Calu3 (cell line): ENCODE measurements around the gene SCARF2. TPM values are rescaled to one million over a fixed set of nuclear protein-coding genes. Genes with fewer than 3 reads are reported as not detected.
"Not testable (repeated sequence)": the region's sequence is repeated elsewhere in the genome, so short reads cannot be mapped to it uniquely, and the experiment has no call there.

Experiments
- BruUV-seq: library from RNA; stranded (reverse); fragments of 400-500 nt; replicated peaks from 2 replicates; lab custom pipeline; 2021; lab: Mats Ljungman, UMichigan
- CTCF ChIA-PET: fragments of 300-600 bp; sonication (Branson Sonifier 250); formaldehyde crosslinking; loops from one replicate; lab custom pipeline; 2022; ENCODE audit warnings: antibody characterized with exemption; lab: Charles Lee
- DNase-seq: peaks from one replicate; pipeline ENCODE4 v3.0.0; 2022
- H3K27ac Mint-ChIP-seq: one replicate; pipeline ENCODE4 v1.8.0; 2022; ENCODE audit warnings: mixed read lengths; ENCODE audit not compliant: unreplicated experiment
- H3K27me3 Mint-ChIP-seq: one replicate; pipeline ENCODE4 v1.8.0; 2022; ENCODE audit warnings: mixed read lengths; ENCODE audit not compliant: unreplicated experiment
- H3K36me3 Mint-ChIP-seq: one replicate; pipeline ENCODE4 v1.8.0; 2022; ENCODE audit warnings: mild to moderate bottlenecking, moderate library complexity, mixed read lengths; ENCODE audit not compliant: insufficient read depth, unreplicated experiment
- H3K4me1 Mint-ChIP-seq: one replicate; pipeline ENCODE4 v1.8.0; 2022; ENCODE audit warnings: mild to moderate bottlenecking, low read depth, mixed read lengths; ENCODE audit not compliant: unreplicated experiment
- H3K4me3 Mint-ChIP-seq: one replicate; pipeline ENCODE4 v1.8.0; 2022; ENCODE audit warnings: mild to moderate bottlenecking, low read depth, moderate library complexity, mixed read lengths; ENCODE audit not compliant: unreplicated experiment
- H3K9me3 Mint-ChIP-seq: one replicate; pipeline ENCODE4 v1.8.0; 2022; ENCODE audit warnings: low read depth, mixed read lengths; ENCODE audit not compliant: unreplicated experiment
- intact Hi-C: fragments of 100-400 bp; cut with micrococcal nuclease; formaldehyde crosslinking; loops from one replicate; pipeline ENCODE4 v1.10.0; 2022; ENCODE audit not compliant: unreplicated experiment
- total RNA-seq: library from RNA; stranded (reverse); gene quantifications from 2 replicates; pipeline ENCODE4 v1.2.3, GENCODE V29; 2022
- TF ChIP-seq, protein P1 (sequence below): fragments of 200-600 bp; IDR thresholded peaks from one replicate; pipeline ENCODE4 v1.8.0; 2022; ENCODE audit warnings: antibody characterized with exemption; ENCODE audit not compliant: unreplicated experiment

The SCARF2 gene
- total RNA-seq, 1 experiment from 2014 or later: 0.68 TPM

DNA sequence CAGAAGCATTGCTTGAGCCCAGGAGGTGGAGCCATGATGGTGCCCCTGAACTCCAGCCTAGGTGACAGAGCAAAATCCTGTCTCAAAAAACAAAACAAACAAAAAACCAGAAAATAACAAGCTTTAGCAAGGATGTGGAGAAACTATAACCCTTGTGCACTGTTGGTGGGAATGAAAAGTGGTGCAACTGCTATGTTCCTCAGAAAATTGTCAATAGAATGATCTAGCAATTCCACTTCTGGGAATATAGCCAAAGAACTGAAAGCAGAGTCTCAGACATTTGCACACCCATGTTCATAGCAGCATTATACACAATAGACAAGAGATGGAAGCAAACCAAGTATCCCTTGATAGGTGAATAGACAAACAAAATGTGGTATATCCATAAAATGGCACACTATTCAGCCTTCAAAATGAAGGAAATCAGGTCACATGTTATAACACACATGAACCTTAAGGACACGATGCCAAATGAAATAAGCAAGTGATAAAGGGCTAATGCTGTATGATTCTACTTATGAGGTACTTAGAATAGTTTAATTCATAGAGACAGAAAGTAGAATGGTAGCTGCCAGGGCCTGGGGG, 42.1 kb upstream of the SCARF2 start:
- intact Hi-C loops: no loop called here
- Mint-ChIP-seq H3K4me3 (no peak overlapping the region), H3K27ac (no peak overlapping the region), H3K27me3 (no peaks in the 10 kb centered on the region), H3K9me3 (peaks cover 4% of the 10 kb centered on the region), H3K4me1 (no peaks in the 10 kb centered on the region), H3K36me3 (no peaks in the 10 kb centered on the region)
- no peak for DNase-seq
- TF ChIP-seq, protein P1, sequence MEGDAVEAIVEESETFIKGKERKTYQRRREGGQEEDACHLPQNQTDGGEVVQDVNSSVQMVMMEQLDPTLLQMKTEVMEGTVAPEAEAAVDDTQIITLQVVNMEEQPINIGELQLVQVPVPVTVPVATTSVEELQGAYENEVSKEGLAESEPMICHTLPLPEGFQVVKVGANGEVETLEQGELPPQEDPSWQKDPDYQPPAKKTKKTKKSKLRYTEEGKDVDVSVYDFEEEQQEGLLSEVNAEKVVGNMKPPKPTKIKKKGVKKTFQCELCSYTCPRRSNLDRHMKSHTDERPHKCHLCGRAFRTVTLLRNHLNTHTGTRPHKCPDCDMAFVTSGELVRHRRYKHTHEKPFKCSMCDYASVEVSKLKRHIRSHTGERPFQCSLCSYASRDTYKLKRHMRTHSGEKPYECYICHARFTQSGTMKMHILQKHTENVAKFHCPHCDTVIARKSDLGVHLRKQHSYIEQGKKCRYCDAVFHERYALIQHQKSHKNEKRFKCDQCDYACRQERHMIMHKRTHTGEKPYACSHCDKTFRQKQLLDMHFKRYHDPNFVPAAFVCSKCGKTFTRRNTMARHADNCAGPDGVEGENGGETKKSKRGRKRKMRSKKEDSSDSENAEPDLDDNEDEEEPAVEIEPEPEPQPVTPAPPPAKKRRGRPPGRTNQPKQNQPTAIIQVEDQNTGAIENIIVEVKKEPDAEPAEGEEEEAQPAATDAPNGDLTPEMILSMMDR: no peak
- CTCF ChIA-PET: no interaction called here
- BruUV-seq: no TSS peak

DNA sequence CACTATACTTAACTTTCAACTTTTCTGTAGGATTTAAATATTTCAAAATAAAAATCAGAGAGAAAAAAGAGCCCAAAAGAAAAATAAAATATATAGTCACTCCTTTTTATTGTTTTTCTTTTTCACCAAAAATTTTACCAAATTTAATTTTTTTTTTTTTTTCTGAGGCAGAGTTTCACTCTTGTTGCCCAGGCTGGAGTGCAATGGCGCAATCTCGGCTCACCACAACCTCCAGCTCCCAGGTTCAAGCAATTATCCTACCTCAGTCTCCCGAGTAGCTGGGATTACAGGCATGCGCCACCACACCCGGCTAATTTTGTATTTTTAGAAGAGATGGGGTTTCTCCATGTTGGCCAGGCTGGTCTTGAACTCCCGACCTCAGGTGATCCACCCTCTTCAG, 40.4 kb upstream of the SCARF2 start:
- H3K36me3 Mint-ChIP-seq, H3K27me3 Mint-ChIP-seq, H3K4me1 Mint-ChIP-seq, H3K27ac Mint-ChIP-seq, H3K4me3 Mint-ChIP-seq, H3K9me3 Mint-ChIP-seq, DNase-seq, BruUV-seq, intact Hi-C loops: not testable (repeated sequence)
- CTCF ChIA-PET: interaction anchor here (0.7 kb wide), 1 partner anchor 9 kb away, joined by 3 read pairs; no protein-coding TSS in a partner anchor

DNA sequence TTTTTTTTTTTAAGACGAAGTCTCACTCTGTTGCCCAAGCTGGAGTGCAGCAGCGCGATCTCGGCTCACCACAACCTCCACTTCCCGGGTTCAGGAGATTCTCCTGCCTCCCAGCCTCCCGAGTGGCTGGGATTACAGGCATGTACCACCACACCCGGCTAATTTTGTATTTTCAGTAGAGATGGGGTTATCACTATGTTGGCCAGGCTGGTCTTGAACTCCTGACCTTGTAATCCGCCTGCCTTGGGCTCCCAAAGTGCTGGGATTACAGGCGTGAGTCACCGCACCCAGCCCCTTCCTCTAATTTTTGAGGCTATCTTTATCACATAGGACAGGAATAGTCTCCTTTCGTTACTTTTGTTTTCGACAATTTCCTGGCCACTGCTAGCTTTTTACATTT, 37.9 kb upstream of the SCARF2 start:
- H3K27me3 Mint-ChIP-seq, H3K36me3 Mint-ChIP-seq, intact Hi-C loops, BruUV-seq, H3K9me3 Mint-ChIP-seq, H3K27ac Mint-ChIP-seq, CTCF ChIA-PET, H3K4me1 Mint-ChIP-seq, DNase-seq, H3K4me3 Mint-ChIP-seq: not testable (repeated sequence)

DNA sequence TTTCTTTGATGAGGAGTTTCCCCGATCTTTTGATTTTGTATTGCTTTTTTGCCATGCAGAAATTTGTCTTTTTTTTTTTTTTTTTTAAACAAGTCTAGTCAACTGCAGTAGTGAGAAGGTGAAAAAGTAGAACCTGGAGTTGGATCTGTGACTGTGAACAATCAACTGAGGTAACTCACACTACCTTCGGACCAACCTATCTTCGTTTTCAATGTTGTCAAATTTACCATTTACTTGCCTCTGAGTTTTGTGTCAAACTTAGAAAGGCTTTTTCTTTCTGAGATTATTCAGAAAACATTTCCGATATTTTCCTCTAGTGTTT, 37.5 kb upstream of the SCARF2 start:
- no peaks in the 10 kb centered on the region for H3K27me3 Mint-ChIP-seq
- H3K27ac Mint-ChIP-seq: no peak overlapping the region
- H3K4me3 Mint-ChIP-seq: no peak overlapping the region
- no peaks in the 10 kb centered on the region for H3K4me1 Mint-ChIP-seq
- intact Hi-C loops: no loop called here
- no peaks in the 10 kb centered on the region for H3K36me3 Mint-ChIP-seq
- CTCF ChIA-PET: interaction anchor here (0.7 kb wide), 1 partner anchor 57 kb away, joined by 3 read pairs; no protein-coding TSS in a partner anchor
- no TSS peak for BruUV-seq
- TF ChIP-seq, protein P1: no peak
- DNase-seq: no peak
- peaks cover 4% of the 10 kb centered on the region for H3K9me3 Mint-ChIP-seq

DNA sequence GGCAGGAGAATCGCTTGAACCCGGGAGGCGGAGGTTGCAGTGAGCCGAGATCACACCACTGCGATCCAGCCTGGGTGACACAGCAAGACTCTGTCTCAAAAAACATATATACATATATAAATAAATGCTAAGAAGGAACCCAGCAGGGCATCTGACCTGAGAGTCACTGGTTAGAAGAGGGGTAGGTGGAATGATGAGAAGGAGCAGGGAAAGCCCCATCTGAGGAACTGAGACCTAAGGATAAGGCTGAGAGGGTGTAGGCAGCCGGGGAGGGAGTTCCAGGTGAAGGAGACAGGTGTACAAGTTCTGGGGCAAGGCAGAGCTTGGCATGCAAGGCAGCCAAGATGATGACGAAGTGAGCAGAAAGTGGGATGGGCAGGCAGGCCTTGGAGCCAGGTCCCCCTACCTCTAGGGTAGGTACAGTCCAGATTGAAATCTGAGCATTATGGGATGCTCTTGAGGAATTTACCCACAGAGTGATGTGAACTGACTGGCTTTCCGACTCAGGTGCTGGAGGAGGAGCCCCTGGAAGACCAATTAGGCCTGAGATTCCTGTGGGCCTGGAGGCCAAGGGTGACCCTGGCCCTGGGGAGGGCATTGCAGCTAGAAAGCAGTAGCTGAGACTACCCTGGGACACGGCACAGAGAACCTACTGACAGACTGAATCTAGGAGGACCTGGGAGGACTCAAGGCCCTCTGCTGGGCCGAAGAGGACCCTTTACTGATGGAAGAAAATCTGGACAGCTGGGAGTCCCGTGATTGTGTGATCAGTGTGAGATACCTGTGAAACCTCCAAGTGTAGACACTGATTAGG, 35.2 kb upstream of the SCARF2 start:
- no peak for DNase-seq
- peak overlapping the region; percentile 55 for H3K27ac Mint-ChIP-seq
- H3K4me1 Mint-ChIP-seq: no peaks in the 10 kb centered on the region
- no peaks in the 10 kb centered on the region for H3K27me3 Mint-ChIP-seq
- no peaks in the 10 kb centered on the region for H3K9me3 Mint-ChIP-seq
- CTCF ChIA-PET: no interaction called here
- H3K36me3 Mint-ChIP-seq: peaks cover 4% of the 10 kb centered on the region
- no TSS peak for BruUV-seq
- TF ChIP-seq, protein P1: no peak
- intact Hi-C loops: no loop called here
- H3K4me3 Mint-ChIP-seq: no peak overlapping the region
